GM18511 (cell line): ENCODE results near the gene TXNDC16.

Experiments used
- ATAC-seq: cut with Tn5 transposase; IDR thresholded peaks from one replicate; pipeline ENCODE4 v1.9.1; 2021; ENCODE audit warnings: mild to moderate bottlenecking, moderate library complexity; ENCODE audit not compliant: unreplicated experiment

Gene TXNDC16

GRCh38 chr14:52399104-52399503 lies 153.2 kb downstream of the TXNDC16 start:
- no peak for ATAC-seq

GRCh38 chr14:52397844-52398243 lies 154.5 kb downstream of the TXNDC16 start:
- ATAC-seq, result no peak

GRCh38 chr14:52395728-52396127 lies 156.6 kb downstream of the TXNDC16 start:
- ATAC-seq, result no peak

- no peak for ATAC-seq
Measured at GRCh38 chr14:52391881-52392615, 160.3 kb downstream of the TXNDC16 start.
